A549 (cell line): ENCODE data around the gene SULF2. TPM values are rescaled to one million over a fixed set of nuclear protein-coding genes. Genes with fewer than 3 reads are reported as not detected.

Source experiments
- ATAC-seq, 2 experiments: fragments of 200-7000 bp in 1 of 2; fragments of >200 bp in 1 of 2; cut with Nextera tagmentation in 1 of 2; cut with Tn5 transposase in 1 of 2; 3 replicates each; pipeline versions ENCODE4 v1.8.0 to v1.9.1; 2018 to 2020; ENCODE audit warnings: mild to moderate bottlenecking in 1 of 2, moderate library complexity in 1 of 2
- CTCF ChIA-PET: fragments of 300-600 bp; sonication (Branson Sonifier 250); formaldehyde crosslinking; extraction: SDS; loops from one replicate; lab custom pipeline; 2021; ENCODE audit warnings: antibody characterized with exemption, inconsistent platforms; lab: Yijun Ruan, JAX
- POLR2A ChIA-PET: fragments of 350-600 bp; formaldehyde crosslinking; extraction: SDS; loops from one replicate; lab custom pipeline; 2021; ENCODE audit warnings: antibody characterized with exemption, inconsistent platforms; lab: Yijun Ruan, JAX
- DNase-seq, 2 experiments: peaks; one replicate each; pipeline versions ENCODE4 v3.0.0 to v3.0.0-alpha.2; 2011 to 2016; ENCODE audit warnings: low read depth in 1 of 2, low spot score in 1 of 2
- FAIRE-seq: peaks from 2 replicates; lab custom pipeline; 2011; peaks lifted over from hg19 to GRCh38; lab: Jason Lieb, UNC
- H3K27ac ChIP-seq, 2 experiments: fragments of >200 bp; sonication (Bioruptor Twin); formaldehyde crosslinking; 3 replicates each; pipeline ENCODE4 v1.5.1; 2016 to 2017
- H3K4me1 ChIP-seq: fragments of >200 bp; sonication (Bioruptor Twin); formaldehyde crosslinking; 3 replicates; pipeline ENCODE4 v1.6.1; 2016
- H3K4me2 ChIP-seq: fragments of >200 bp; sonication (Bioruptor Twin); formaldehyde crosslinking; 3 replicates; pipeline ENCODE4 v1.6.1; 2016
- H3K4me3 ChIP-seq: fragments of >200 bp; sonication (Bioruptor Twin); formaldehyde crosslinking; 3 replicates; pipeline ENCODE4 v1.5.1; 2016
- H3K9me3 ChIP-seq: fragments of >200 bp; sonication (Bioruptor Twin); formaldehyde crosslinking; 3 replicates; pipeline ENCODE4 v1.6.1; 2016
- BCL3 ChIP-seq: fragments of >200 bp; sonication (Bioruptor Twin); formaldehyde crosslinking; IDR thresholded peaks from 3 replicates; pipeline ENCODE4 v1.6.1; 2016
- CBX8 ChIP-seq: fragments of 200-600 bp; sonication (generic); IDR thresholded peaks from 2 replicates; pipeline ENCODE4 v1.6.1; 2016
- CHD2 ChIP-seq: fragments of 150-350 bp; IDR thresholded peaks from 2 replicates; pipeline ENCODE4 v1.6.1; 2014; ENCODE audit warnings: low read length; ENCODE audit not compliant: partially characterized antibody
- CHD4 ChIP-seq: fragments of 200-600 bp; sonication (generic); IDR thresholded peaks from 2 replicates; pipeline ENCODE4 v1.6.1; 2016; ENCODE audit warnings: antibody characterized with exemption, mild to moderate bottlenecking, borderline replicate concordance
- CTCF ChIP-seq: fragments of >200 bp; sonication (Bioruptor Twin); formaldehyde crosslinking; IDR thresholded peaks from 3 replicates; pipeline ENCODE4 v1.5.1; 2016
- EHF ChIP-seq: fragments of 250-450 bp; sonication (Bioruptor Pico); IDR thresholded peaks from 2 replicates; pipeline ENCODE4 v1.5.0; 2020; ENCODE audit warnings: mild to moderate bottlenecking
- EP300 ChIP-seq, 2 experiments: fragments of >200 bp; sonication (Bioruptor Twin); formaldehyde crosslinking; IDR thresholded peaks; 2 replicates in 1 of 2; 3 replicates in 1 of 2; pipeline ENCODE4 v1.6.1; 2016 to 2017
- ESRRA ChIP-seq: fragments of 150-350 bp; IDR thresholded peaks from 2 replicates; pipeline ENCODE4 v1.6.1; 2014; ENCODE audit warnings: mild to moderate bottlenecking, low read length, borderline replicate concordance
- FOSL2 ChIP-seq, 2 experiments: fragments of 450-650 bp in 1 of 2; fragments of >200 bp in 1 of 2; sonication (Bioruptor Twin) in 1 of 2; formaldehyde crosslinking; IDR thresholded peaks; 2 replicates each; pipeline versions ENCODE4 v1.5.0 to v1.6.1; 2016 to 2020; ENCODE audit warnings: mild to moderate bottlenecking in 1 of 2, moderate library complexity in 1 of 2
- FOXS1 ChIP-seq: fragments of 250-450 bp; sonication (Bioruptor Pico); IDR thresholded peaks from 2 replicates; pipeline ENCODE4 v1.5.0; 2020; ENCODE audit warnings: mild to moderate bottlenecking, moderate library complexity
- GATA3 ChIP-seq: IDR thresholded peaks from 2 replicates; pipeline ENCODE4 v1.6.1; 2012; ENCODE audit warnings: borderline replicate concordance
- HEYL ChIP-seq: fragments of 250-450 bp; sonication (Bioruptor Pico); IDR thresholded peaks from 2 replicates; pipeline ENCODE4 v1.8.0; 2021; ENCODE audit warnings: mild to moderate bottlenecking, moderate library complexity
- HOXA7 ChIP-seq: fragments of 250-450 bp; sonication (Bioruptor Pico); IDR thresholded peaks from 2 replicates; pipeline ENCODE4 v1.5.0; 2020; ENCODE audit warnings: mild to moderate bottlenecking, moderate library complexity
- HOXB5 ChIP-seq: fragments of 250-450 bp; sonication (Bioruptor Pico); IDR thresholded peaks from 2 replicates; pipeline ENCODE4 v1.5.0; 2020; ENCODE audit warnings: mild to moderate bottlenecking, moderate library complexity
- JUN ChIP-seq, 2 experiments: fragments of >200 bp; sonication (Bioruptor Twin); formaldehyde crosslinking; IDR thresholded peaks; 2 replicates in 1 of 2; 3 replicates in 1 of 2; pipeline ENCODE4 v1.6.1; 2016 to 2017
- KDM1A ChIP-seq: fragments of 200-600 bp; sonication (generic); IDR thresholded peaks from 2 replicates; pipeline ENCODE4 v1.6.1; 2016; ENCODE audit warnings: low read depth, mild to moderate bottlenecking
- MYC ChIP-seq: IDR thresholded peaks from 2 replicates; pipeline ENCODE4 v1.6.1; 2012; ENCODE audit warnings: mild to moderate bottlenecking, inconsistent platforms, low read length, improper control_type of control experiment, borderline replicate concordance
- NFE2L2 ChIP-seq: fragments of 150-350 bp; conservative IDR thresholded peaks from 2 replicates; pipeline ENCODE4 v1.6.1; 2014; ENCODE audit warnings: low read length
- POLR2A ChIP-seq: IDR thresholded peaks from 2 replicates; pipeline ENCODE4 v1.6.1; 2012; ENCODE audit warnings: mild to moderate bottlenecking, low read length
- RAD21 ChIP-seq, 2 experiments: fragments of >200 bp in 1 of 2; sonication (Bioruptor Twin) in 1 of 2; formaldehyde crosslinking in 1 of 2; IDR thresholded peaks in 1 of 2; conservative IDR thresholded peaks in 1 of 2; 2 replicates in 1 of 2; 3 replicates in 1 of 2; pipeline ENCODE4 v1.6.1; 2012 to 2018; ENCODE audit warnings: inconsistent platforms in 1 of 2
- RCOR1 ChIP-seq: fragments of 150-350 bp; IDR thresholded peaks from 2 replicates; pipeline ENCODE4 v1.6.1; 2014; ENCODE audit warnings: antibody characterized with exemption, low read length, low read depth
- REST ChIP-seq: fragments of 200-600 bp; sonication (generic); IDR thresholded peaks from 2 replicates; pipeline ENCODE4 v1.6.1; 2016; ENCODE audit warnings: antibody characterized with exemption, mild to moderate bottlenecking, moderate library complexity
- RFX5 ChIP-seq: fragments of 450-650 bp; IDR thresholded peaks from 2 replicates; pipeline ENCODE4 v1.7.1; 2014; ENCODE audit warnings: antibody characterized with exemption, mild to moderate bottlenecking, moderate library complexity
- ZC3H11A ChIP-seq: fragments of 450-650 bp; IDR thresholded peaks from 2 replicates; pipeline ENCODE4 v1.6.1; 2014; ENCODE audit warnings: antibody characterized with exemption, mild to moderate bottlenecking
- WGBS: methylation state at CpG from one replicate; pipeline ENCODE4 v1.1.6; 2017; ENCODE audit errors: missing lambda C conversion rate; 5-methylcytosine and 5-hydroxymethylcytosine counted together
- polyA plus RNA-seq, 4 experiments: library from polyadenylated mRNA; depleted of rRNA in 3 of 4; stranded (reverse); fragments of >200 nt; fragmentation: RNase III in 1 of 4; extraction: RNeasy Plus Mini Kit Qiagen cat#74134 plus additional on column Dnase treatment in 1 of 4; gene quantifications; 2 replicates in 3 of 4; 3 replicates in 1 of 4; pipeline ENCODE4 v1.2.3, GENCODE V29; 2011 to 2017
- TF ChIP-seq, protein P1 (sequence below): fragments of >200 bp; sonication (Bioruptor Twin); formaldehyde crosslinking; IDR thresholded peaks from 2 replicates; pipeline ENCODE4 v1.6.1; 2016
- TF ChIP-seq, protein P2 (sequence below): fragments of 450-650 bp; IDR thresholded peaks from 2 replicates; pipeline ENCODE4 v1.6.1; 2014; ENCODE audit warnings: antibody characterized with exemption

SULF2 gene
- polyA plus RNA-seq, 2 of the 4 experiments (the other 2 are of a cell fraction) = 5.8 to 16.8 TPM

DNA sequence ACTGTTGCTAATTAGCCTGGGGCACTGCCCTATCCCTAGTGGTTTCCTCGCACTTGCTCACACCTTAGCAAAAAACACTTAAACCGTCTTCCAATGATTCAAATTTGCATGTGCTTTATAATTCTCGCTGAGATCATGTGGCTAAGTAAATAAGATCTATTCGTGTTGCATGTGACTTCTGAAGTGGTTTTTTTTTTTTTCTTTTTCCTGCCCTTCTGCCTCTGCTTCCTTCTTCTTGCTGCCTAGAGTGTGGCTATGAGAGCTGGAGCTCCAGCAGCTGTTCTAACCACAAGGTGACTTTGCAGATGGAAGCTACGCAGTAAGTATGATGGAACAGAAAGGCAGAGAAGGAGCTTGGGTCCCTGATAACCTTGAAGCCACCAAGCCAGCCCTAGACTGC lies 36.5 kb downstream of the SULF2 start:
- H3K27ac ChIP-seq = no peak overlapping the region
- 64% methylated on average over 5 of the region's 5 CpGs for WGBS
- TF ChIP-seq RAD21 (conservative IDR thresholded peaks at IDR 0.05 in 1 of 2, IDR thresholded peaks at IDR 0.05 in 1 of 2) (no peak), CBX8 (no peak), EHF (no peak), MYC (no peak), REST (no peak), FOXS1 (CRISPR knock-in tag) (no peak), NFE2L2 (no peak), FOSL2 (IDR thresholded peaks at IDR 0.05) (no peak), FOSL2 (CRISPR knock-in tag; IDR thresholded peaks at IDR 0.05) (no peak), GATA3 (no peak), HOXB5 (CRISPR knock-in tag) (no peak), CHD4 (no peak), ZC3H11A (no peak), CTCF (no peak)
- TF ChIP-seq, protein P1, sequence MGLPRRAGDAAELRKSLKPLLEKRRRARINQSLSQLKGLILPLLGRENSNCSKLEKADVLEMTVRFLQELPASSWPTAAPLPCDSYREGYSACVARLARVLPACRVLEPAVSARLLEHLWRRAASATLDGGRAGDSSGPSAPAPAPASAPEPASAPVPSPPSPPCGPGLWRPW = no peak
- H3K4me3 ChIP-seq = no peak overlapping the region
- ChIA-PET CTCF (interaction anchor here (0.9 to 2.0 kb wide), 3 partner anchors 9 to 872 kb away, joined by 3 to 6 read pairs (median 4); no protein-coding TSS in a partner anchor), POLR2A (no interaction called here)
- no peaks in the 10 kb centered on the region for H3K9me3 ChIP-seq
- ATAC-seq (no peak), DNase-seq (no peak), FAIRE-seq (no peak)
- no peaks in the 10 kb centered on the region for H3K4me1 ChIP-seq
- no peak overlapping the region for H3K4me2 ChIP-seq

DNA sequence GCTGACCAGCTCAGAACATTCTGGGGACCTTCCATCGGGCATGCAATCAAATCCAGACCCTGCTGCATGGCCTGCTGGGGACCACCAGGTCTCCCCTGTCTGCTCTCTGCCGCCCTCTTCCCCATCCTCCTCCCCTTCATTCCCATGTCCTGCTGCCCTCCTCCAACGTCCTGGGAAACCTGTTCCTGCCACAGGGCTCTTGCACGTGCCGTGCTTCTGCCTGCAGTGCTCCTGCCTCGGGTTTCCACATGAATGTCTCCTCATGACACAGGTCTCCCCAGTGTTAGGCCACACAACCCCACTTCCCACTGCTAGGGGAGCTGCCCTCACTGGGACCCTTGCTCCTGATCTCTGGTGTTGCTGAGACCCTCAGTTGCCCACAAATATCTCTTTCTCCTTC lies 37.2 kb downstream of the SULF2 start:
- H3K4me2 ChIP-seq = no peak overlapping the region
- no peak for DNase-seq
- H3K4me1 ChIP-seq = no peaks in the 10 kb centered on the region
- no peaks in the 10 kb centered on the region for H3K9me3 ChIP-seq
- CTCF ChIA-PET = interaction anchor here (0.5 kb wide), 1 partner anchor 1000 kb away, joined by 3 read pairs; no protein-coding TSS in a partner anchor
- TF ChIP-seq, protein P2, sequence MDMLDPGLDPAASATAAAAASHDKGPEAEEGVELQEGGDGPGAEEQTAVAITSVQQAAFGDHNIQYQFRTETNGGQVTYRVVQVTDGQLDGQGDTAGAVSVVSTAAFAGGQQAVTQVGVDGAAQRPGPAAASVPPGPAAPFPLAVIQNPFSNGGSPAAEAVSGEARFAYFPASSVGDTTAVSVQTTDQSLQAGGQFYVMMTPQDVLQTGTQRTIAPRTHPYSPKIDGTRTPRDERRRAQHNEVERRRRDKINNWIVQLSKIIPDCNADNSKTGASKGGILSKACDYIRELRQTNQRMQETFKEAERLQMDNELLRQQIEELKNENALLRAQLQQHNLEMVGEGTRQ = no peak
- no peak for TF ChIP-seq RCOR1
- TF ChIP-seq EHF = no peak
- TF ChIP-seq BCL3 = no peak
- TF ChIP-seq HOXA7 (CRISPR knock-in tag) = no peak
- TF ChIP-seq JUN (IDR thresholded peaks at IDR 0.05) = no peak
- TF ChIP-seq NFE2L2 = no peak
- TF ChIP-seq FOSL2 (IDR thresholded peaks at IDR 0.05) = no peak
- TF ChIP-seq FOSL2 (CRISPR knock-in tag; IDR thresholded peaks at IDR 0.05) = no peak
- TF ChIP-seq ZC3H11A = no peak
- no peak for TF ChIP-seq RFX5
- TF ChIP-seq KDM1A = no peak
- no peak for TF ChIP-seq HEYL (CRISPR knock-in tag)
- TF ChIP-seq EP300 (IDR thresholded peaks at IDR 0.05) = no peak
- TF ChIP-seq CHD2 = no peak
- no peak for TF ChIP-seq ESRRA
- TF ChIP-seq POLR2A = no peak
- TF ChIP-seq, all 56 proteins: peak for 0
- FAIRE-seq (no peak), ATAC-seq (no peak)
- Histone ChIP-seq H3K27ac (no peak overlapping the region), H3K4me3 (no peak overlapping the region)
- POLR2A ChIA-PET = no interaction called here
- WGBS = 61% methylated on average over 6 of the region's 6 CpGs
